ENCODE data around the gene RIMBP2.

DNA sequence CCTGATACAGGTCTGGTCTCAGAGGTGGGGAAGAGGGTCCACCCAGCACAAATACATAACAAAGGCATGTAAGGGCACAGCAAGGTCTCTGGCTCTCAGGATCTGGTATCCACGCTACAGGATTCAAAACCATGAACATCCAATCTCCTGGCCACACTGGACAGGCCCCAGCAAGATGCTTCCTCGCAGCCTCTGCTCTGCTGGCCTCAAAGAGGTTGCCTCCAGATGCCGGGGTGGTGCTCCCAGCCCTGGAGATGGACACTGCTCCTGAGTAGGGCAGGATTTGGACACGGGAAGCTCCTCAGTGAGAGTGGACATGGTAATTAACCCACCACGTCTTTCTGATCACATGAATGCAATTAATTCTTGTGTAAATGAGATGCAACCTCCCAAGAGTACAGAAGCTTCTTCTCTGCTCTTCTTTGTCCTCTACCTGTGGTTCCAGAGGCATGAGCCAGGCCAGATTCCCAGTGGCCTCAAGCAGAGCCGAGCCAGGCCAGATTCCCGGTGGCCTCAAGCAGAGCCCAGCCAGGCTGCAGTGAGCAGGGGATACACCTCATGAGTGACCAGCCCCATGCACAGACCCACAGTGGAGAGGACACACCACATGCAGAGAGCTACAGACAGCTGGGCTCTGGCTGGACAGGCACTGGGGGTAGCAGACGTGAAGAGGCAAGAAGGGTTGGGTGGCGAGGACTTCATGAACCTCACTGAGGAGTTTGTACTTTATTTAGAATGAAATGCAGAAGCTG is 192.1 kb downstream of the RIMBP2 start:
- no peak for TF ChIP-seq POLR2A (IDR thresholded peaks at IDR 0.05)
- TF ChIP-seq, protein P1, sequence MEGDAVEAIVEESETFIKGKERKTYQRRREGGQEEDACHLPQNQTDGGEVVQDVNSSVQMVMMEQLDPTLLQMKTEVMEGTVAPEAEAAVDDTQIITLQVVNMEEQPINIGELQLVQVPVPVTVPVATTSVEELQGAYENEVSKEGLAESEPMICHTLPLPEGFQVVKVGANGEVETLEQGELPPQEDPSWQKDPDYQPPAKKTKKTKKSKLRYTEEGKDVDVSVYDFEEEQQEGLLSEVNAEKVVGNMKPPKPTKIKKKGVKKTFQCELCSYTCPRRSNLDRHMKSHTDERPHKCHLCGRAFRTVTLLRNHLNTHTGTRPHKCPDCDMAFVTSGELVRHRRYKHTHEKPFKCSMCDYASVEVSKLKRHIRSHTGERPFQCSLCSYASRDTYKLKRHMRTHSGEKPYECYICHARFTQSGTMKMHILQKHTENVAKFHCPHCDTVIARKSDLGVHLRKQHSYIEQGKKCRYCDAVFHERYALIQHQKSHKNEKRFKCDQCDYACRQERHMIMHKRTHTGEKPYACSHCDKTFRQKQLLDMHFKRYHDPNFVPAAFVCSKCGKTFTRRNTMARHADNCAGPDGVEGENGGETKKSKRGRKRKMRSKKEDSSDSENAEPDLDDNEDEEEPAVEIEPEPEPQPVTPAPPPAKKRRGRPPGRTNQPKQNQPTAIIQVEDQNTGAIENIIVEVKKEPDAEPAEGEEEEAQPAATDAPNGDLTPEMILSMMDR (IDR thresholded peaks at IDR 0.05): no peak

Measured in uterus (tissue), 2 donors.